Measurements from ENCODE around the gene SMCO4. TPM values are rescaled to one million over a fixed set of nuclear protein-coding genes. Genes with fewer than 3 reads are reported as not detected.
"Not testable (repeated sequence)": the region's sequence is repeated elsewhere in the genome, so short reads cannot be mapped to it uniquely, and the experiment has no call there.

SMCO4 gene
- total RNA-seq, 1 donor from 2014 or later: 2.4 TPM

- Histone ChIP-seq H3K4me3 (ENCODE audit: low read depth, low read length) (no peak overlapping the region), H3K27me3 (ENCODE audit: control insufficient read depth, insufficient read depth, low read length) (no peaks in the 10 kb centered on the region), H3K36me3 (ENCODE audit: control insufficient read depth, insufficient read depth, low read length) (no peaks in the 10 kb centered on the region)
- FAIRE-seq: no peak
- TF ChIP-seq CTCF (IDR thresholded peaks at IDR 0.05; ENCODE audit: insufficient read depth, low read length, severe bottlenecking): no peak
- no peak for DNase-seq (ENCODE audit: low read depth)
Measured at GRCh38 chr11:93458286-93458685, 84.9 kb downstream of the SMCO4 start.

- no peak for TF ChIP-seq CTCF (IDR thresholded peaks at IDR 0.05; ENCODE audit: insufficient read depth, low read length, severe bottlenecking)
- peaks cover 2% of the 10 kb centered on the region for H3K27me3 ChIP-seq (ENCODE audit: control insufficient read depth, insufficient read depth, low read length)
- peak; percentile 93 for DNase-seq (ENCODE audit: low read depth)
- FAIRE-seq: no peak
- H3K36me3 ChIP-seq (ENCODE audit: control insufficient read depth, insufficient read depth, low read length): no peaks in the 10 kb centered on the region
- H3K4me3 ChIP-seq (ENCODE audit: low read depth, low read length): no peak overlapping the region
Measured at GRCh38 chr11:93444617-93445073, 98.5 kb downstream of the SMCO4 start.

- H3K4me3 ChIP-seq (ENCODE audit: low read depth, low read length); H3K36me3 ChIP-seq (ENCODE audit: control insufficient read depth, insufficient read depth, low read length); DNase-seq (ENCODE audit: low read depth); FAIRE-seq; H3K27me3 ChIP-seq (ENCODE audit: control insufficient read depth, insufficient read depth, low read length): not testable (repeated sequence)
Measured at GRCh38 chr11:93443232-93443631, 100.0 kb downstream of the SMCO4 start.

- H3K27me3 ChIP-seq (ENCODE audit: control insufficient read depth, insufficient read depth, low read length): no peaks in the 10 kb centered on the region
- no peak overlapping the region for H3K4me3 ChIP-seq (ENCODE audit: low read depth, low read length)
- no peak for FAIRE-seq
- H3K36me3 ChIP-seq (ENCODE audit: control insufficient read depth, insufficient read depth, low read length): no peaks in the 10 kb centered on the region
- no peak for DNase-seq (ENCODE audit: low read depth)
- TF ChIP-seq CTCF (IDR thresholded peaks at IDR 0.05; ENCODE audit: insufficient read depth, low read length, severe bottlenecking): no peak
Measured at GRCh38 chr11:93432247-93432646, 110.9 kb downstream of the SMCO4 start.

Other genes with a start within 250 kb of the SMCO4 start
- gene DEUP1, start 212.6 kb downstream of the SMCO4 start, total RNA-seq: under 0.01 TPM in 1 of 2 replicates, not detected in the other
- 6.1 and 7.6 TPM in 2 replicates for gene CEP295, start 118.3 kb upstream of the SMCO4 start, total RNA-seq
- 139 and 160 TPM in 2 replicates for gene TAF1D, start 198.1 kb upstream of the SMCO4 start, total RNA-seq
- 19.7 and 23.6 TPM in 2 replicates for gene C11orf54, start 198.3 kb upstream of the SMCO4 start, total RNA-seq
- 20.4 and 23.7 TPM in 2 replicates for gene MED17, start 240.9 kb upstream of the SMCO4 start, total RNA-seq

All from bronchial epithelial cell (primary cell).